Activated CD4-positive, alpha-beta T cell treated with anti-CD3 and anti-CD28 coated beads for 48 hours (primary cell): Measurements from ENCODE around the gene MYADML2.

Source experiments
- DNase-seq: peaks from one replicate; pipeline ENCODE4 v3.0.0-alpha.2; 2020

Gene MYADML2

DNA sequence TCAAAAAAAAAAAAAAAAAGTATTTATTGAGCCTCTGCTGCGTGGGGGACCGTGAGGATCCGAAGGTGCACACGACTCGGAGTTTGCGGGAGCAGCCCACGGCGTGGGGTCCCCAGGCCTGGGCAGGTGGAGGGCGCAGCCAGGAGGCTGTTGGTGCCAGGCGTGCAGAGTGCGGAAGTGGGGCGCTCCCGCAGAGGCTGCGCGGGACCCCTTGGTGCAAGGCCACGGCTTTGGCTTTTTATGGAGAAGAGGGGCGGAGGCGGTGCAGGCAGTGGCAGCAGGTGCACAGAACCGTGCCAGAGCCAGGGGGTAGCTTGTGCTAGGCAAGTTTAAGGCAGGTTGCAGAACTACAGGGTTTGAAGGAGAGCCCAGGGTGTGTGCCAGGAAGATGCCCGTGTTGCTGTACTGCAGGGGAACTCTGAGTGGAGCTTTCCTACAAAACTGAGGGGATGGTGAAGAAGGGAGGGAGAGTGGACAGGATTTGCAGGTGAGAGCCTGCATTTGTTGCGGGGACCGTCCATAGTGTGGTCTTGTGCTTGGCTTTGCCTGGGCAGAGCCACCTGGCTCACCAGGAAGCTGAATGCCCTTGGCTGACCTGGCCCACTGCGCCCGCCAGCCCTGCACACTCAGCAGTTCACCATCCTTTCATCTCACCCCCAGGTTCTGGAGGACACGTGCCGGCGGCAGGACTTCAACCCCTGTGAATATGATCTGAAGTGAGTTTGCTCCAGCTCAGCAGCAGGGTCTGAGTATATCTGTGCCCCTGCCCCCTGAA is 31.7 kb upstream of the MYADML2 start:
- DNase-seq: no peak

DNA sequence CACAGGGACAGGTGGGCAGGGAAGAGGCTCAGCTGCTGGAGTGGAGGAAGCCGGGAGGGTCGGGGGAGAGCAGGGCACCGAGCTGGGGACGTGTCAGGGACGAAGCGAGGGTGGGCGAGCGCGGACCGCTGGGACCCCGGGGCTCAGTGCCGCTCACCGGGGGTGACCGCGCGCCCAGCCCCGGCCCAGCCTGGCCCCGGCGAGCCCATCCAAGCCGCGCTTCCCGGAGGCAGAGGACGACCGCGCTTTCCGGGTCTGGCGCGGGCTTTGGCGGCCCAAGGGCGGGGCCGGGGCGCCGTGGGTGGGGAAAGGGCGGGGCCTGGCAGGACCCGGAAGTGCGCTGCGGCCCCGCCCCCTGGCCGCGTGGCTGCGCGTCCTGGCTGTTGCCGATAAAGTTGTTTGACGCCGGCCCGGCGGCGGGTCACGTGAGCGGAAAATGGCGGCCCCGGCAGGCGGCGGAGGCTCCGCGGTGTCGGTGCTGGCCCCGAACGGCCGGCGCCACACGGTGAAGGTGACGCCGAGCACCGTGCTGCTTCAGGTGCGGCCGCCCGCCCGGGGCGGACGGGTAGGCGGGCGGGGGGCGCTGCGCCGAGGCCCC is 30.3 kb upstream of the MYADML2 start, which contains the start of gene ASPSCR1:
ASPSCR1 (plus strand) TSS at position 419 of the 598 bp plus-strand sequence; CDS start at position 437, 18 bp downstream.
- DNase-seq: peak; percentile 93

DNA sequence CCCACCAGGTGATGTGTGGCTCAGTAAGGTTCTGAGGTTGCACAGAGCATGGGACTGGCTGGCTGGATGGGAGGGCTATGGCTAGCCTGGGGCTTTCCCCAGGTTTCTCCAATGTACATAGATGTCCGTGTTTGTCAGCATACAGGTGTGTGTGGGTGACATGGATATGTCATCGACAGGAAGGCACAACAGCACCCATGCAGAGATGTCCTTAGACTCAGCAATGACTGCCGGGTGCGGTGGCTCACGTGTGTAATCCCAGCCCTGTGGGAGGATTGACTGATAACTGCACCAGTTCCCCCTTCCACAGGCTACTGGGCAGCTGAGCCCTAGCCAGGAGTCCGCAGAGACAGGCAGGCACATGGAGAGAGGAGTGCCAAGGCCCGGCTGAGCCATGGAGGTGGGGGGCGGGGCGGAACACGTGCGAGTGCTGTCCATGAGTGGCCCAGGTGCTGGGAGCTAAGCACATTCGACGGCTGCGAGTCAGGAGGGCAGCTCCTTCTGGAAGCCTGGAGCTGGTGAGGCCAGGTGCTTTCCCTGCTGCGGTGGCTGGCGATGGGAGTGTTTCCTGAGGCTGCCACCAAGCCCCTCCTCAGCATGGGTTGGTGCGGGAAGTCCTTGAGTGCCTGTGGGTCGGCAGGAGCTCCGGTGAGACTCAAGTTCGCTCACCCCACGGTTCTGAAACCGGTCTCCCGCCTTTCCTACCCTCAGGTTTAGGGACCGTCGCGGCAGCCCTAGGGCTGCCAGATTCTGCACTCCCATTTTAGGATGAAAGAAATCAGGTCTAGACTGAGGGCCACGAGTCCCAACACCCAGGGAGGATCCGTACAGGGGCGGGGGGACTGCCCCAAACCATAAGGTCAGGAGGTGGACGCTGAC is 29.5 kb upstream of the MYADML2 start:
- peak; percentile 68 for DNase-seq

DNA sequence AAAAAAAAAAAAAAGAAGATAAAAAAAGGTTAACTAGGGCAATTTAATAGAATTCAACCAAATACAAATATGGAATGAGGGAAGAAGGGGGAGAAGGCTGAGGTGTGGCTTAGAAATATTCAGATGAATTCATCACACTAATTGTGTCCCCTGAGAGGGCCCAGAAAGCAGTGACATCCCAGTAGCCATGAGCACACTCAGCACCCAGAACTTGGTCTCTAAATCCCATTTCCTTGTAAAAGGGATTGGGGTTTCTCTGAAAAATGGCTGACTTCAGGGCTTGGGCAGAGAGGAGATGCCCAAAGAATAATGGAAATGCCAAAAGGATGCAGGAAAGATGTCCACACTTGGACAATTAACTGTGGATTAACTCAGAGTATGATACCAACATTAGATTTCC is 26.4 kb upstream of the MYADML2 start:
- DNase-seq: no peak

DNA sequence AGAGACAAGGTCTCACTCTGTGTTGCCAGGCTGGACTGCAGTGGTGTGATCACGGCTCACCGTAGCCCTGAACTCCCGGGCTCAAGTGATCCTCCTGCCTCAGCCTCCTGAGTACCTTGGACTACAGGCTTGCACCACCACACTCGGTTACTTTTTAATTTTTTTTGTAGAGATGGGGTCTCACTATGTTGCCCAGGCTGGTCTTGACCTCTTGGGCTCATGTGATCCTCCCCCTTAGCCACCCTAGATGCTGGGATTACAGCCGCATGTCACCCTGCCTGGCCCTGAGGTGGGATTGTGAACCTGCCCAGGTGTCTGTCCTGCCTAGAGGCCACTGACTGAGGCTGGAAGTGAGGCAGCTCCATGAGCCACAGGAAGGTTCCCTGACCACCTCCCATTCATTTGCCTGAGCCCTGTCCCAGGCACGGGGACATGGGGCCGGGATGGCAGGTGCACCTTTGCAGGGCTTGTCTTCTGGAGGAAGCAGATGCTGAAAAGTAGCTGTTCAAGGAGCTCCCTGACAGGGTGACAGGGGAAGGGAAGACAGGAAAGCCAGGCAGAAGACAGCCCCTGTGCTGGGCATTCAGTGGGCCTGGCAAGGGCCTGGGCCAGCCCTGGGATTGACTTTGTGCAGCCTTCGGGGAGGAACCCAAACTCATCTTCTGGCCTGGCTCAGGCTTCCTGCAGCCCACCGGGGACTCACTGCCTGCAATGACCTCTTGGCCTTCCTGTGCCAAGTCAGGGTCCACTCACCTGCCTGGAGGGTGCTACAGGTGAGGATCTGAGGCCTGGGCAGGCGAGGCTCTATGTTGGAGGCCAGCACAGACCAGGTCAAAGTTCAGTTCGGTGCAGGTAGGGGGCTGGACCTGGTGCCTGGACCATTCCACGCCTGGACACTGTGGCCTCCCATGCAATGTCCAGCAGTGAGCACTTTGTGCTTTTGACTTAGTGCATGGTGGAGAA is 22.1 kb upstream of the MYADML2 start:
- DNase-seq: no peak

DNA sequence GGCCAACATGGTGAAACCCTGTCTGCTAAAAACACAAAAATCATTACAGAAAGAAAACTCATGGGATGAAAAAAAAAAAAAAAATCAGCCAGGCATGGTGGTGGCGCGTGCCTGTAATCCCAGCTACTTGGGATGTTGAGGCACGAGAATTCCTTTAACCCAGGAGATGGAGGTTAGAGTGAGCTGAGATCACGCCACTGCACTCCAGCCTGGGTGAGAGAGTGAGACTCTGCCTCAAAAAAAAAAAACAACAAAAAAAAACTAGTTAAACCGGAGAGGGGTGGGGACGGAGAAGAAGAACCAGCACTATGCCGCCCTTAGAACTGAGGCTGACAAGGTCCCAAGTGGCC is 21.3 kb upstream of the MYADML2 start:
- DNase-seq: no peak

DNA sequence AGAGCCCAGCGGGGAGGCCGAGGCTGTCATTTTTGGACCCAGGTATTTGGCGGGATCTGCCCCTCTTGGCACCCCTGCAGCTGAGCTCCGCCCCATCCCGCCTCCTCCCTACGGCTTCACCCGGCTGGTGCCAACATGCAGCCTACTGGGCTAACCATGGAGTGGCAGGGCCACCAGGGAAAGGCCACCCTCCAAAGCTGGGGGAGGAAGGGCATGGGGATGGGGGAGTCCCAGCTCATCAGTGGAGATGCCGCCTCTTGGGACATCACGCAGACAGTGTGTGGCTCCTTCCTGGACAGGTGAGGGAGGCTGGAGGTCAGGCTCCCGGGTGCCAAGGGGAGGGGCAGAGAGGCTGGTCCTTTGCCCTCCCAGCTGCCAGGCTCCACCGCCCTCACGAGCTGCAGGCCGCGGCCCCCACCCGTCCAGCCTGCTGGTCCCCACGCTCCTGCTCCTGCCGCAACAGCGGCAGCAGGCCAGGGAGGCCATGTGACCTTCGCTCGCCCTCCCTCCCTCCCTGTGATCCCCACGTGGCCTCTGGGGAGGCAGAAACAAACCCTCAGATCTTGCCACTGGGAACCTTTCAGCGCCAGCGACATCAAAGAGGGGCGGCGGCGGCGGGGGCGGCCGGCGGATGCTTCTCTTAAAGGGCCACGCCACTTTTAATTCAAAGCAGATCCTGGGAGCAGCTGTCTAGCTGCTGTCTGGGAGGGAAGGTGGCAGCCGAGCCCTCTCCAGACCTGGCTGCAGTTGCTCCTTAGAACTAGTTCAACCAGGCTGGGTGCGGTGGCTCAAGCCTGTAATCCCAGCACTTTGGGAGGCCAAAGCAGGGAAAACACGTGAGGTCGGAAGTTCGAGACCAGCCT is 20.7 kb upstream of the MYADML2 start:
- peak; percentile 94 for DNase-seq

DNA sequence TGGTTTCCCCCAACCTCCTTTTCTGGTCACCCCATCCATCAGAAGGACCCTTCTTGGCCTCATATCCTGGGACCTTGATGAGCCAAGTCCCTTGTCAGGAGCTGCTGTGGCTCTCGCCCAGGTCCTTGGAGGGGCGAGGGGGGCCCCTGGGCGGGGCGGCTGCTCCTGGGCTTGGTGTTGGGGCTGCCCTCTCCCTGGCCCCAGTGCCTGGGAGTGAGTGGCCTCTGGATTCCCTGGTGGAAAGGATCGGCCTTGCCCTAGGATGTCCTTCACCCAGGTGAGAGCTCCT is 20.2 kb upstream of the MYADML2 start:
- no peak for DNase-seq

DNA sequence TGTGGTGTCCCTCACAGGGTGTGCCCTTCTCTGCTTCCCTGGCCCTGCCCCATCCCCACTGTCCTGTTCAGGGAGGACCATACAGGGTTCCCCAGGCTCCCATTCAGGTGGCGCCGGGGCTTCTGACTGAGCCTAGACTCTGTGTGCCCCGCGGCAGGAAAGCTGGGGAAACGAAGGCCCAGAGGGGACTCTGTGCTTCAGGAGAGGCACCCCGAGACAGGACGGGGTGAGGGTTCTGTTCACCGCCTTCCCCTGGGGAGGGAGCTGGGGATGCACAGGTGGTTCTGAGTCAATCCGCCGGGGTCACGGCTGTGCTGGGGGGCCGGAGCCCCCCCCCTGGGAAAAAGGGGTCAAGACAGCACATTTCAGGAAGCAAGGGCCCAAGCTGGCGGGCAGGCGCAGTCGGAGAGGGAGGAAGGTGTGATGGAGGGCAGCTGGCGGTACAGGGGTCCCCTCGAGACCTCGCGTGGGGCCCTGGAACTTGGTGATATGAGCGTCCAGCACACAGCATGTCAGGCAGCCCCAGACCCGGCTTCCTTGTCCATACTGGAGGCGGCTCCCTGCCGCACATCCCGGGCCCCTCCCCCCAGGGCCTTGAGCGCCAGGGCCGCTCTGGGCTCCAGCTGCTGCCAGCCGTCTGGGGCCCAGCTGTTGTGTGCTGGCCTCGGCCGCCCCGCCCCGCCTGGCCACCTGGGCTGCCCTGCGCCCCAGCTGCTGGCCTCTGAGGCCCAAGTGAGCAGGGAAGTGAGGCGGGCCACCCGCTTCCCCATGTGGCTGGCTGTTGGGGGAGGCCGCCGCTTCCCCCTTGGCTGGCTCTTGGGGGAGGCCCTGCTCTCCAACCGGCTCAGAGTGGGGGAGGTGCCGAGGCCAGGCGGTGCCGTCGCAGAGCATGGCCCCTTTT is 19.6 kb upstream of the MYADML2 start:
- no peak for DNase-seq

DNA sequence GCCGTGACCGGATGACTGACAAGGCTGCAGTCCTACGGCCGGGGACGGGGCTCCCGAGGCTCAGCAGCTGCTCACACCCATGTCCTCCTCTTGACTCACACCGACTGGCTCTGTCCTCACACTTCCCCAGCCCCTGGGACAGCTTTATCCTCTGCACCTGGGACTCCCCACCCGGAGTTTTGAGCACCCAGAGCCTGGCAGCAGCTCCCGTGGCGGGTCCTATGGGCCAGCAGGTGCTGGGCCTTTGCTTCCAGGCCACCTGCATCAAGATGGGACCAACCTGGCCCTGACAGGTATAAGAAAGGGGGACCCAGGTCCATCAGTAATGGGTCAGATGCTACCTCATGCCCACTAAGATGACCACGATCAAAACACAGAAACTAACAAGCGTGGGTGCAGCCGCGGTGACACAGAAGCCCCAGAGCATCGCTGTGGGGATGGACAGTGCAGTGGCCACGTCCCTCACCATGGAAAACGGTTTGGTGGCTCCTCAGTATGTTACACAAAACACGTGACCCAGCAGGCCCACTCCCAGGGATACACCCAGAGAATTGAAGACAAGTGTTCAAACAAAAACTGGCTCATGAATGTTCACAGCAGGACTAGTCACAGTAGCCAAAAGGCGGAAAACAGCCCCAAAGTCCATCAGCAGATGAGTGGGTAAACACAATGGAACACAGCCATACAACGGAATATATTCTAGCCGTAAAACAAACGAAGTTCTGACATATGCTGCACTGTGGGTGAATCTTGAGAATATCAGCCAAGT is 17.2 kb upstream of the MYADML2 start:
- no peak for DNase-seq

DNA sequence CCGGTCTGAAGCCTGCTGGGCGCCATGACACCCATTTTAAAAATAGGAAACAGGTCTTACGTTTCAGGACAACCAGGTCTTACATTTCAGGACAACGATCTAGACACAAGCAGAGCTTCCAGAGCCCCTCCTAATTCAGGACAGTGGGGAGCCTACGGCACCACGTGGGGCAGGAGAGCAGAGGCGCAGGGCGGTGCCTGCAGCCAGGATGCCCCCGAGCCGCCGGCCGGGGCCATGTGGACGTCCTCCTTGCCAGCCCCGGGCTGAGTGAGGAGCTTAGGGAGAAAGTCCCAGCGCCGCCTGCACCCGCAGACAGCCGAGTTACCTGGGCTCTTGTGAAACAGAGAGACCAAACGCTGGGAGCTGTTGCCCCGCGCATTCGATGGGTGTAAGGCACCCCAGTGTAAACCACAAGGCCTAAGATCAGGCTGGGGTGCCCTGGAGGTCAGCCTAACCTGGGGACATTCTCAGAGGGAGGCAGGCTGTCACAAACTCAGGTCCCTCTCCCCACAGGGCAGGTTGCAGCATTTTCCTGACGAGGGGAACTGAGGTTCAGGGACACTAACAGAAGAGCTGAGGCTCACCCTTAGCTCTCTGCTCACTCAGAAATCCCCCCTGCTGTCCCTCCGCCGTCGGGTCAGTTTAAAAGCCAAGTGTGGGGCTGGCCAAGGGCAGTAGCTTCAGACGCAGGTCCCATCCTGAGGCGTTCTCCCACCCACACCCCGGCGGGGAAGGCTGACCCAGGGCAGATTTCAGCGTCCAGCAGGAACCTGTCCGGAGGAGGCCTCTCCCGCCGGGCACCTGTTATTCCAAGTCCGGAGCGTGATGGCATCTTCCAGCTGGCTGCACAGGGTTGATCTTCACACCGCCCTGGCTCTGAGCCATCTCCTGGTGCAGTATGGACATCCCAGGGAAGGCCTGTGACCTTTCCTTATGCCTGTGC is 15.7 kb upstream of the MYADML2 start:
- DNase-seq: no peak

DNA sequence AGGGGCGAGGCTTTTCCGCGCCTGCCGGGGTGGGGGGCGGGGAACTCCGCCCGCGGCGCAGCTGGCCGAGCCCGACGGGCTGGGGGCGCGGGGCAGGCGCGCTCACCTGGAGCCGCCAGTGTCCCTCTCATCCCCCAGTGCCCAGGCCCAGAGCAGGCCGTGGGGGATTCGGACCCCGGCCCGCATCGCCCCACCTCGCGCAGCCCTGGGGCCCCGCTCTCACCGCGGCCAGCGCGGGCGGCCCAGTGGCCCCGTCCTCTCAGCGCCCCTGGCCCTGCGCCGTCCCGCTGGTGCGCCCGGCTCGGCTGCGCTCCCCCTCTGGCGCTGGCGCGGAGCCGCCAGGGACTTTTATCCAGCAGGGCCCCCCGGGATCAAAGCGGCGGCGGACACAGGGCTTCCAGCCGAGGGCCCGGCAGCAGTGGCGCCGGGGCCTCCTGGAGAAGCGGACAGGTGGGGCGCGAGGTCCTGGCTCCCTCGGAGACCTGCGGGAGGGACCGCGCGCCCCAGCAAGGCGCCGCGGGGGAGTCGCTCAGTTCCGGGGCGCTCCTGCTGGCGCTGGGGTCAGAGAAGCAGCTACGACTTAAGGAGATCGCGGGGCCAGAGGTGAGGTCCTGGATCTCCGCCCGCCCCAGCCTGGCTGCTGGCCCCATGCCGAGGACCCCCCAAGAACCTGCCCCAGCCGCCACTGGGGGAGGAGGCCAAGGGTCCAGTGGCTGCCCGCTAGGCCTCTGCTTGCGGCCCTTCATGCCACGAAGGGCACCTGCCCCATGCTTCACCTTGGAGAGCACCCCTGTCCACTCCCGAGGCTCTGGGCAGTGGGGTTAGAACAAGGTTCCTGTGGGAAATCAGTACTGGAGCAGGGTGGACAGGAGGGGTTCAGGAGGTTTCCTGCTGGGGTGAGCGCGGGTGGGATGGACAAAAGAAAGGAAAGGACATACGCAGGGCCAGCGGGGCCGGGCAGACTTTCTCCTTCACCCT is 14.8 kb upstream of the MYADML2 start:
- no peak for DNase-seq

DNA sequence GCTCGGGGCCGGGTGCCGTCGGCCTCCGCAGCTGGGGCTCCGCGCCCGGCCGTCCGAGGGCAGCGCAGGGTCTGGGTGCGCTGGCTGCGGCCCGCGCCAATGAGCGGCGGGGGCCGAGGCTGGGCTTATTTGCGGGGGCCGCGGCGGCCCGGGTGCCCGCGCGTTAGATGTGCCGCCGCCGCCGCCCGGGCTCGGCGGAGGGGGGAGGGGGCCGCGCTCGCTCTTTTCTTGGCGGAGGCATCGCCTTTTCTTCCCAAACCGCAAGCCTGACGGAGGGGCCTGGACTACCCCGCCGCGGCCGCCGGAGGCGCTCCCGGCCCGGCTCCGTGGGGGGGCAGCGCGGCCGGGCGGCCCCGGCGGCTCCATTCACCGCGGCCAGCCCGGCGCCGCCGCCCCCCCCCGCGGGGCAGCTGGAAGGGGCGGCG is 14.1 kb upstream of the MYADML2 start, which contains the start of gene NOTUM:
NOTUM (minus strand) TSS at position 101 of the 425 bp plus-strand sequence. CDS start 278 bp downstream, outside the sequence.
- no peak for DNase-seq

DNA sequence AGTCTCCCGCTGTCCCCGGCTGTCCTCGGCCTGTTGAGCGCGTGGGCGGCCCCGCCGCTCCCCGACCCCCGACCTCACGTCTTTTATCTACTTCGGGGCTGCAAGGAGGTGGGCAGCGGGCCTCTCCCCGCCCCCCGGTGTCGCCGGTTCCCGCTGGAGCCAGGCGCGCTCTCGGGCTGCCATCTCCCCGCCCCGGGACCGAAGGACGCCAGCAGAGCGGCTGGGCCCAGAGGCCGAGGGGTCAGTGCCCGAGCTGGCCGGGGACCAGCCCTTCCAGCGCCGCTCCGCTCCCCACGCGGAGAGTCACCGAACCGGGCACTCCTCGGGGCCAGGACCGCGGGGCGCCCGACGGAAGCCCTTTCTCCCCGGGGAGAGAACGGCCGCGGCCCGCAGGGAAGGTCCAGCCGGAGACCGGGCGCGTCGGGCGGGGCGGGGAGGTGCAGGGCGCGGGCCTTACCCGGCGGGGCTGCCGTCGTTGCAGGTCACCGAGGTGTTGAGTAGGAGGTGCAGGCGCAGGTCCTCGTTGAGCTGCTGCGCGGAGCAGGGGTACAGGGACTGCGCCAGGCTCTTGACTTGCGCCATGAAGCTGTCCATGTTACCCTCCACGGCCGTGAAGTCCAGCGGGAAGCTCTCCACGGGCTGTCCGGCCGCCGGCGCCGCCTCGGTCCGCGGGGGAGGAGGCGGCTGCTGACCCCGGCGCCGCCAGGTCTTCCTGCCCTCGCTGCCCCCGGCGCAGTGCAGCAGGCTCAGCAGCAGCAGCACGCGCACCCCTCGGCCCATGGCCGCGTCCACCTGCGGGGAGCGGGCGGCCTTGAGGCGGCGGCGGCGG is 13.3 kb upstream of the MYADML2 start:
- DNase-seq: no peak

DNA sequence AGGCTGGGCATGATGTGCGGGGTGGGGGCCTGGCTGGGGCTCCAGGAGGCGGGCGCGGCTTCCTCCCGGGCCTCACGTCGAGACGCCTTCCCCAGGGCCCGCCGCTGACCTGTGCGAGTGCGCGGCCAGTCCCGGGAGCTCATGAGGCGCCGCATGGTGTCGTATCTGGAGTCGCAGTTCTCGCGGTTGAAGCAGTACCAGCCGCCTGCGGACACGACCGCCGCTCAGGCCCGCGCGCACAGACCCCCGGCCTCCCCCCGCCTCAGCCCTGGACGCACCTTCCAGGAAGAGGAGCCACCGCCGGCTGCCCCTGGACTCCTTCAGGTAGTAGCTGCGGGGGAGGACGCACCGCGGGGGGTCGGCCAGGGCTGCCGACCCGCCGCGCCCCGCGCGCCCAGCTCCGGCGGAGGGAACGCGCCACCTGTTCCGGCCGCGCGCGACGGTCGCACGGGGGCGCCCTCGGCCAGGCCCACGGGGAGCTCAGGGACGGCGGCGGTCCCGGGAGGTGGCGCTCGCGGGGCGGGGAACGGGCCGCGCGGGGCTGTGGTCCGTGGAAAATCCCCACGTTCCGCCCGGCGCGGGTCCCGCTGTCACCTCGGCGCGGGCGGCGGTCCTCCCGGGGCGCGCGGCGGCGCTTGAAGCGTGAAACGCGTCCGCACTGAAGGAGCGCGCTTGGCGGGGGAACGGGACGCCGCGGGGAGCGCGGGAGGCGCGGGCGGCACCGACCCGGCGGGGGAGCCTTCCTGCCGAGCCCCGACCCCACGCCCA is 12.5 kb upstream of the MYADML2 start:
- peak; percentile 77 for DNase-seq
